Brain microvascular endothelial cell (primary cell): ENCODE results near the gene SPACA7.

Experiments
- DNase-seq: peaks from one replicate; pipeline ENCODE4 v3.0.0-alpha.2; 2020
- H3K27ac ChIP-seq: fragments of 250-450 bp; sonication (Bioruptor Pico); 2 replicates; pipeline ENCODE4 v1.5.1; 2020; ENCODE audit warnings: mild to moderate bottlenecking, moderate library complexity
- H3K27me3 ChIP-seq: fragments of 250-450 bp; sonication (Bioruptor Pico); replicated peaks from 2 replicates; pipeline ENCODE4 v1.5.1; 2020; ENCODE audit warnings: mild to moderate bottlenecking
- H3K36me3 ChIP-seq: fragments of 250-450 bp; sonication (Bioruptor Pico); replicated peaks from 2 replicates; pipeline ENCODE4 v1.5.1; 2020; ENCODE audit warnings: mild to moderate bottlenecking
- H3K4me3 ChIP-seq: 2 replicates; pipeline ENCODE4 v1.5.1; 2011; ENCODE audit warnings: low read depth, mild to moderate bottlenecking, control low read depth, low read length, moderate library complexity
- CTCF ChIP-seq: IDR thresholded peaks from 2 replicates; pipeline ENCODE4 v1.5.1; 2011; ENCODE audit warnings: low read depth, mild to moderate bottlenecking, moderate library complexity, low read length, control low read depth, inconsistent platforms; ENCODE audit errors: missing control alignments
- in situ Hi-C: cut with HindIII; loops from 2 replicates; pipeline ENCODE4 v1.10.0; 2017; ENCODE audit warnings: low sequenced_read_pairs, low pct_ligation_motif_present

The SPACA7 gene

GRCh38 chr13:112456138-112457056, 80.2 kb downstream of the SPACA7 start:
- no peak for DNase-seq
- no peak overlapping the region for H3K4me3 ChIP-seq
- H3K27ac ChIP-seq, result no peak overlapping the region
- no peak for TF ChIP-seq CTCF
- no peaks in the 10 kb centered on the region for H3K27me3 ChIP-seq
- H3K36me3 ChIP-seq, result no peaks in the 10 kb centered on the region
- in situ Hi-C loops, result no loop called here

- H3K27me3 ChIP-seq, result no peaks in the 10 kb centered on the region
- in situ Hi-C loops, result no loop called here
- H3K36me3 ChIP-seq, result no peaks in the 10 kb centered on the region
- DNase-seq, result no peak
- H3K27ac ChIP-seq, result no peak overlapping the region
- H3K4me3 ChIP-seq, result no peak overlapping the region
- no peak for TF ChIP-seq CTCF
Observed at GRCh38 chr13:112457081-112457480, 80.9 kb downstream of the SPACA7 start.

- Histone ChIP-seq H3K27me3 (no peaks in the 10 kb centered on the region), H3K4me3 (no peak overlapping the region), H3K27ac (no peak overlapping the region), H3K36me3 (no peaks in the 10 kb centered on the region)
- in situ Hi-C loops, result no loop called here
- TF ChIP-seq CTCF, result no peak
- no peak for DNase-seq
Observed at GRCh38 chr13:112457485-112457884, 81.3 kb downstream of the SPACA7 start.

GRCh38 chr13:112462408-112462807, 86.3 kb downstream of the SPACA7 start:
- in situ Hi-C loops, result no loop called here
- no peak overlapping the region for H3K4me3 ChIP-seq
- no peak for TF ChIP-seq CTCF
- H3K27ac ChIP-seq, result no peak overlapping the region
- DNase-seq, result no peak
- no peaks in the 10 kb centered on the region for H3K36me3 ChIP-seq
- no peaks in the 10 kb centered on the region for H3K27me3 ChIP-seq

GRCh38 chr13:112464720-112465119, 88.6 kb downstream of the SPACA7 start:
- H3K27ac ChIP-seq, result no peak overlapping the region
- H3K4me3 ChIP-seq, result no peak overlapping the region
- no peaks in the 10 kb centered on the region for H3K36me3 ChIP-seq
- TF ChIP-seq CTCF, result no peak
- no peaks in the 10 kb centered on the region for H3K27me3 ChIP-seq
- DNase-seq, result no peak
- in situ Hi-C loops, result no loop called here
